GM12892 (cell line): ENCODE results near the gene MTX1.

Experiments
- DNase-seq: peaks from one replicate; pipeline ENCODE4 v3.0.0; 2011; ENCODE audit not compliant: insufficient read length
- FAIRE-seq: peaks from 2 replicates; lab custom pipeline; 2011; peaks lifted over from hg19 to GRCh38; lab: Jason Lieb, UNC
- POLR2A ChIP-seq: IDR thresholded peaks from 2 replicates; pipeline ENCODE4 v1.6.1; 2011; ENCODE audit warnings: low read depth, low read length, control low read depth
- POLR2AphosphoS5 ChIP-seq: IDR thresholded peaks from 2 replicates; pipeline ENCODE4 v1.6.1; 2011; ENCODE audit warnings: low read depth, low read length, control low read depth
- TAF1 ChIP-seq: IDR thresholded peaks from 2 replicates; pipeline ENCODE4 v1.6.1; 2011; ENCODE audit warnings: low read depth, mild to moderate bottlenecking, control low read depth, low read length, borderline replicate concordance

Gene MTX1

DNA sequence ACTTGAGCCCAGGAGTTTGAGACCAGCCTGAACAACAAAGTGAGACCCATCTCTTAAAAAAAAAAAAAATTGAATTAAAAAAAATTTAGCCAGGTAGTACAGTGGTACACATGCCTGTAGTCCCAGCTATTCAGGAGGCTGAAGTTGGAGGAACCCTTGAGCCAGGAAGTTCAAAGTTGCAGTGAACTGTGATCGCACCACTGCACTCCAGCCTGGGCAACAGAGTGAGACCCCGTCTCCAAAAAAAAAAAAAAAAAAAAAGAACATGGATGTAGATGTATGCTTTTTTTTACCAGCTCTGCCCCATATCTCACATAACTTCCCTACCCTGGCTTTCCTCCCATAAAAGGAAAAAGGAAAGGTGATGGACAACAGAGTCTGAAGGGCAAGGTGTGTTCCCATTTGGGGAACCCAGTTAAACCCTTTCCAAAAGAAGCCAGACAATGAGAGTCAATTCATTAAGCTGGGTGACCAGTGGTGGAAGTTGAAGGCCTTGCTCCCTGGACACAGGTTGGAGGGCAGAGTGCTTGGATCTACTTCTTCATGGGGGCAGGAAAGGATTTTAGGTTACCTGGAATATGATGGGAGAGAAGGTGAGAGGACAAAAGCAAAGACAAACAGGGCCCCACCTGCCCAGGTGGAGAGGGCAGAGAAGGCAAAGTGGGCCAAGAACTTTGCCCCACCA is 38.3 kb upstream of the MTX1 start:
- DNase-seq = no peak
- no peak for TF ChIP-seq POLR2A
- TF ChIP-seq TAF1 = no peak
- no peak for TF ChIP-seq POLR2AphosphoS5
- FAIRE-seq = no peak

DNA sequence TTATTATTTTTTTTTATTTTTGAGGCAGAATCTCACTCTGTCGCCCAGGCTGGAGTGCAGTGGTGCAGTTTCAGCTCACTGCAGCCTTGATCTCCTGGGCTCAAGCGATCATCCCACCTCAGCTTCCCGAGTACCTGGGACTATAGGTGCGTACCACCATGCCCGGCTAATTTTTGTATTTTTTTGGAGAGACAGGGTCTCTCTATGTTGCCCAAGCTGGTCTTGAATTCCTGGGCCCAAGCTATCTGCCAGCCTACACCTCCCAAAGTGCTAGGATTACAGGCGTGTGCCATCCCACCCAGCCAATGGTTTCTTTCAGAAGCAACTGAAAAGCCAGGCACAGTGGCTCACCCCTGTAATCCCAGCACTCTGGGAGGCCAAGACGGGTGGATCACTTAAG is 37.7 kb upstream of the MTX1 start:
- FAIRE-seq (no peak), DNase-seq (no peak)

DNA sequence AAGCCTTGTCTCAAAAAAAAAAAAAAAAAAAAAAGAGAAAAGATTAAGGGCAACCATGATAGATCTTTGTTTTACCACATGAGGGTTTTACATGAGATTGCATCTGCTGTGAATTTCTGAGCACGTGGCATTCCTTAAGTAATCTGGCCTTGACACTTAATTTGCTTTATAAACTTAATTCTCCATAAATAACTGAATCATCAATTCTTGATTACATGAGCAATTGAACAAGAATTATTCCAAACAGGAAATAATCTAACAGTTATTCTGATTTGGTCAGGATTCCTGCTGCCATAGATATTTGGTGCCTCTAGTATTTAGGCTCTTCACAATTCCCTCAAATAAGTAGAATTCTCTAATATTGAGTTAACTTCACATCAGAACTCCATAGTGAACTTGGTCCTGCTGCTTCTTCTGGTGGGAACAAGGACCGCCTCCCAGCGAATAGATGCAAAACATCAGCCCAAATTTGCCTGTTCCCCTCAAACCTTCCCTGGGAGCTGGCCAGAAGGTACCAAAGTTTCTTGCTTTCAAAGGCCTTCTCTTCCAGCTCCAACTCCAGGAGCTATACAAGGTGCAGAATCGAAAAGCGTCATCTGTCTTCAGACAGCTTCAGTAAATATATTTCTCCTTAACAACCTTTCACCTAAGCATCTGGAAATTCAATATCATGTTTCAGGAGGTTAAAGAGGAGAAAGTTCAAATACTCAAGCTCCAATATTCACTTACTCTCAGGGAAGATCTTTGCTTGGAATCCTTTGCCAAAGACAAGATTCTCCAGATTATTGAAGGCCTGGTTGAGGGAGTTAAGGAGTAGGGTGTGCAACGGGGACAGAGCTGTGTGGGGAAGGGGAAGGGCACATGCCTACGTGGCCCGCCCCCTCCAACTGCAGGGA is 36.4 kb upstream of the MTX1 start:
- no peak for TF ChIP-seq POLR2AphosphoS5
- TF ChIP-seq TAF1 = no peak
- TF ChIP-seq POLR2A = no peak
- FAIRE-seq = no peak
- no peak for DNase-seq

More for the DNA sequence above, 37.7 kb upstream of the MTX1 start:
- TF ChIP-seq POLR2AphosphoS5 (no peak), POLR2A (no peak), TAF1 (no peak)

DNA sequence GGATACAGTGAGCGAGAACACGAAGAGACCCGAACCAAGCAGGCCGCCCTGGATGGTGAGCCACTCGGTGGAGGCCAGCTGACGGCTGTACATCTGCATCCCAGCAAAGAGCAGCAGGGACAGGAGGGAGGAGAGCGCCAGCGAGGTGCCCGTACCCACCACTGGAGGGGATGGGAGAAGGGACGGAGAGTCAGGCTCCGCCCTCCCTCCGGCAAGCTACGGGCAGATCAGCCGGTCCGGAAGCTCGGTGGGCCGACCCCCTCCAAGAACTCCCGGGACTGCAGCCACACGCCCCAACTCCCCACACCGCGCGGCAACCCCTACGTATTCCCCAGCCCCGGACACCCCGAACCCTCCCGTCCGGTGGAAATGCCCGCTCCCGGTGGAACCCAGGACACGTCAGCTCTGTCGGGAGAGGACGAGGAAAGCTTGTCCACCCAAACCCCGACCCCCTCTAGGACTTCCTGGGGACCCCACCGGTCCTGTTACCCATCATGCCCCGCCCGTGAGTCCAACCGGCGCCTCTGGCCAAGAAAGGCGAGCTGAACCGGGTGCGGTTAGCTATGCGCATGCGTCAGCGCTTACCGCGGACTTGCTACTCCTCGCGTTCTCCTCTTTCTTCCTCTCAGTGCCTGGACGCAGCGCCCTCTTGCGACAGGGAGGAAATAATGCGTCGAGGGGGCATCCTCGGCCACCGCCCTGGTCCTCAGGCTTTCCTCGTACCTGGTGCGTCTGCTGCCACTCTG is 35.6 kb upstream of the MTX1 start, which contains the start of gene KRTCAP2:
KRTCAP2 (minus strand) TSS at position 573 of the 746 bp plus-strand sequence; CDS start at position 493, 80 bp downstream.
- TF ChIP-seq POLR2A = peak; percentile 85
- TF ChIP-seq TAF1 = peak; percentile 36; the same call in 1 of the 2 replicates
- peak; percentile 88 for TF ChIP-seq POLR2AphosphoS5
- peak; percentile 96 for DNase-seq
- FAIRE-seq = peak; percentile 100

DNA sequence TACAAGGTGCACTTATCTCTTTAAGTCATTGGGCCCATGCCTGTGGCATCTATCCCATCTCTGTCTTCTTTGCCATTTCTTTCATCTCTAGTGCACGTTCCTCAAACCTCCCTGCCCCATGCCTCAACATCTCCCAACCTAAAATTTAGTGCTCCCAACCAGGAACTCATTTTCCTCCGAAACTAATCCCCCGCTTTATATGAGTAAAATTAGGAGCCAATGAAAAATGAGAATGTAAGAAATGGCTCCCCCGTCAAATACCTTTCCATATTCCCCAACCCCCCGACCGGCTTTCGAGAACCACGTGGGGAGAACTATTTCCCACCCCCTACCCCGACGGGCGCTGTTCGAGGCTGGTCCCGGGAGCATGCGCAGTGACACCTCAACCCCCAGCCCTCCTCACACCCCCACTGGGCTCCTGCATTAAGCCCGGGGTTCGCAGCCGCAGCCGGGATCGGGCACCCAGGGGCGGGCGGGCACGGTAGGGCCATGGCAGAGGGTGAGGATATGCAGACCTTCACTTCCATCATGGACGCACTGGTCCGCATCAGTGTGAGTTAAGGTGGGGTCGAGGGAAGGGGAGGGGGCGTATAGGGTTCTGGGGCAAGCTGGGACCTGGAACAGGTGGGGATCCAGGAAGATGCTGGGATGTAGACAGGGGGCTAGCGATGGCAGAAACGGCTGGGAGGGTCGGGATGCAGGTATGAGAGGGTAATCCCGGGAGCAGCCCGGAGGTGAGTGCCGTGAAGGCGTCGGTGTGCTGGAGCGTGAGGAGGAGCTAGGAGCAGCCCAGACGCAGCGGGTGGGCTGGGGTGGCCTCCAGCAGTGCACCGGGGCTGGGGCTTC is 34.8 kb upstream of the MTX1 start, which contains the start of gene TRIM46:
TRIM46 (plus strand) TSS at position 372 of the 846 bp plus-strand sequence; CDS start at position 490, 118 bp downstream.
- FAIRE-seq (peak; percentile 60), DNase-seq (peak; percentile 74)
- TF ChIP-seq POLR2A (no peak), TAF1 (no peak), POLR2AphosphoS5 (no peak)

DNA sequence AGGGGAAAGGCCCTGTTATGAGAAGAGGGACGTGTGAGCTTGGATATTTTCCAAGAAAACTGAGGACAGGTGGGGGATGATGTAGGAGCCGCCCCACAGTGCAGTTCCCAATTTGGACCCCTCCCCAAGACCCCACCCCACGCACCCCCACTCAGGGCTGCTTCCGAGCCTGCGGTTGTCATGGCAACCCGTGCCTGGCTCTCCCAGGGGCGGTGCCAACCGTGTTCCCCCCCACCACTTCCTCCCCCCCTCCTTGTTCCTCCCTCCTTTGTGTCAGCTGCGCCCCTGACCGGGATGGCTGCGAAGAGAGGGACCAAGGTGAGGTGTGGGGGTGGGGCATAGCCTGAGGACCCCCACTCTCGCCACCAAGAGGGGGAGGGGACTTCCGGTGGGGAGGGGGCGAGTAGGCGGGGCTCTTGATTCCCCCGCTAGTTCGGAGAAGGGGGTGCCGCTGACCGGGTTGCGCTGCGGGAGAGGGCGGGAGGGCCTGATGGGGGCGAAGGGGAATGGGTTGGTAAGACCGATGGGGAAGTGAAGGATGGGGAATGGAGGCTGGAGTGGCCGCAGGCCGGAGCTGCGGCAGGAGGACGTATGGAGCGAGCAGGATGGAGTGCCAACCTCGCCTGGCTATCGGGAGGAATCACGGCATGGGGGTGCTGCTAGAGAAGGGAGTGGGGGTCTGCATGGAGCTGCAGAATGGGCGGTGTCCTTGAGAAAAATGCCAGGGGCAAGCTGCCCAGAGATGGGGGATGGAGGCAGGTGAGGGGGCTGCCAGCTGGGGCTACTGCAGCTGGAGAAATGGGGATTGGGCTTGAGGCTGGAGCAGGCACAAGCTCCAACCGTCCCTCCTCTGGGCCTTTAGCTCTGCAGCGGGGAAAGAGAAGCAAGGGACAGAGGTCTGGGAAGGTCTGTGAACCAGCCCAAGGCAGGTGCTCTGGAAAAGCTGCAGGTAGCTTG is 33.9 kb upstream of the MTX1 start:
- no peak for DNase-seq
- TF ChIP-seq POLR2AphosphoS5 (no peak), TAF1 (no peak), POLR2A (no peak)
- no peak for FAIRE-seq

DNA sequence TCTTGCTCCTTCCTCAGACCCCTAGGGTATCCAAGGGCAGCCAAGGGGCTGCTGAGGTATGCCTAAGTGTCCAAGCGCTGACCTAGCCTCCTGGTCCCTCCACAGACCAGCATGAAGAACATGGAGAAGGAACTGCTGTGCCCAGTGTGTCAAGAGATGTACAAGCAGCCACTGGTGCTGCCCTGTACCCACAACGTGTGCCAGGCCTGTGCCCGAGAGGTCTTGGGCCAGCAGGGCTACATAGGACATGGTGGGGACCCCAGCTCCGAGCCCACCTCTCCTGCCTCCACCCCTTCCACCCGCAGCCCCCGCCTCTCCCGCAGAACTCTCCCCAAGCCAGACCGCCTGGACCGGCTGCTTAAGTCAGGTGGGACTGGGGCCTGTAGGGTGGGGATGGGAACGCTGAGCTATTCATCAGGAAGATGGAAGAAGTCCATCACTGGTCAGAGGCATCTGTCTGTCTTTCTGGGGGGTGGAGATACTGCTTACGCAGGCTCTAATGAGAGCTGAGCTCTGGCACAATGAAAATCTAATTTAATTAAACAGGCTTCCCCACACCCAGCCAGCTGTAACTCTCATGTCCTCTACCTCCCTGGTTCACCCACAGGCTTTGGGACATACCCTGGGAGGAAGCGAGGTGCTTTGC is 33.1 kb upstream of the MTX1 start:
- no peak for FAIRE-seq

DNA sequence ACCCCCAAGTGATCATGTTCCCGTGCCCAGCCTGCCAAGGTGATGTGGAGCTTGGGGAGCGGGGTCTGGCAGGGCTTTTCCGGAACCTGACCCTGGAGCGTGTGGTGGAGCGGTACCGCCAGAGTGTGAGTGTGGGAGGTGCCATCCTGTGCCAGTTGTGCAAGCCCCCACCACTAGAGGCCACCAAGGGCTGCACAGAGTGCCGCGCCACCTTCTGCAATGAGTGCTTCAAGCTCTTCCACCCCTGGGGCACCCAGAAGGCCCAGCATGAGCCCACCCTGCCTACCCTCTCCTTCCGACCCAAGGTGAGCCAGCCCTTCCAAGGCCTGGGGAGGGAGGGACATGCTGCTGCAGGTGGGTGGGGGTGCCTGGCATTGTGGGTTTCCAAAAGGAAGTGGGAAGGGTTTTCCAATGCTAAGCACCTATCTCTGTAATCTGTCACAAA is 32.5 kb upstream of the MTX1 start:
- DNase-seq (no peak), FAIRE-seq (no peak)
- TF ChIP-seq POLR2A = no peak

More for the DNA sequence above, 33.1 kb upstream of the MTX1 start:
- no peak for TF ChIP-seq POLR2AphosphoS5
- TF ChIP-seq POLR2A = no peak
- TF ChIP-seq TAF1 = no peak
- no peak for DNase-seq

DNA sequence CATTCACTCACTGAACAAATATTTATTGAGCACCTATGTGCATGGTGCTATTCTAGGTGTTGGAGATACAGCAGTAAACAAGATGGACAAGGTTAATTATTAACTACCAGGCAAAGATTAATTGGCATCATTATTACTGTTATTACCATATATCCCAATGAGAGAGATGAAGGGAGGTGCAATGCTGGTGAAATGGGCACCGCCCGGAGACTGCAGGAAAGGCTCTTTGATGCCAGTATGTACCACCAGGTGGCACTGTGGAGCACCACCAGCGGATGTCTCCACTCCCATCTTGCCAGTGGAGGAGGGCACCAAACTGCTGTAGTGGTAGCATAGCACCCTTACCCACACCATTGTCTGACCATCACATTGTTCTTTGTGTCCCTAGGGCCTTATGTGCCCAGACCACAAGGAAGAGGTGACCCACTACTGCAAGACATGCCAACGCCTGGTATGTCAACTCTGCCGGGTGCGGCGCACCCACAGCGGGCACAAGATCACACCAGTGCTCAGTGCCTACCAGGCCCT is 31.9 kb upstream of the MTX1 start:
- TF ChIP-seq TAF1 = no peak
- TF ChIP-seq POLR2AphosphoS5 = no peak
- no peak for TF ChIP-seq POLR2A
- FAIRE-seq = peak; percentile 80
- DNase-seq = peak; percentile 93
